Stimulated activated naive CD8-positive, alpha-beta T cell treated with anti-CD3 and anti-CD28 coated beads, Interleukin-15, Interleukin-2, amounts not matched to agents 100 U/mL and 50 U/mL, for 24 hours (primary cell): Measurements from ENCODE around the gene ANKRD53.

Experiments
- ATAC-seq: fragments of 150-1000 bp; cut with Tn5 transposase; one replicate; pipeline ENCODE4 v1.10.0; 2021
- DNase-seq: peaks from one replicate; pipeline ENCODE4 v3.0.0; 2021

ANKRD53 gene

DNA sequence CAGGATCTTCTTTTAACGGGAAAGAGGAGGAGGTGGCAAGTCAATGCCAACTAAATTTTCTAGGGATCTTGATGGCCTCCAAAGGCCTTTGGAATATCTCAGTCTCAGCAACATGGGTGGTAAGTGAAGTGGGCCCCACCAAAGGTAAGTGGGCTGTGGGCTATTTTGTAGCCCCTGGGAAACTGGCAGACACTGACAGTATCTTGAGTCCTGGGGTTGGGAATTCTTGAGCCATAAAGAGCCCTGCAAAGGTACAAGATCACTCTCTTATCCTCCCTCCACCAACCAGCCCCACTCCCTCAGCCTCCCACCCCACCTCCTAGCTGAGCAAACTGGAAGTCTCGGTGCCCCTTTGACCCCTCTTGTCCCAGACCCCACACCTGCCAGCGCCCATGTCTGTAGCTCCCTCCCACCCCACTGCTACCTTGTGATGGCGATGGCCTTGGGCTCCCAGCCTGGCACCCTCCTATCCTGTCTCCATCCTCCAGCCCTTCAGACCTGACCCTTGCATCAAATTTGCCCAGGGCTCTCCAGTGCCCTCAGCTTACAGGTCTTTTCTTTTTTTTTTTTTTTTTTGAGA, 34.2 kb upstream of the ANKRD53 start:
- DNase-seq, result no peak
- no peak for ATAC-seq

DNA sequence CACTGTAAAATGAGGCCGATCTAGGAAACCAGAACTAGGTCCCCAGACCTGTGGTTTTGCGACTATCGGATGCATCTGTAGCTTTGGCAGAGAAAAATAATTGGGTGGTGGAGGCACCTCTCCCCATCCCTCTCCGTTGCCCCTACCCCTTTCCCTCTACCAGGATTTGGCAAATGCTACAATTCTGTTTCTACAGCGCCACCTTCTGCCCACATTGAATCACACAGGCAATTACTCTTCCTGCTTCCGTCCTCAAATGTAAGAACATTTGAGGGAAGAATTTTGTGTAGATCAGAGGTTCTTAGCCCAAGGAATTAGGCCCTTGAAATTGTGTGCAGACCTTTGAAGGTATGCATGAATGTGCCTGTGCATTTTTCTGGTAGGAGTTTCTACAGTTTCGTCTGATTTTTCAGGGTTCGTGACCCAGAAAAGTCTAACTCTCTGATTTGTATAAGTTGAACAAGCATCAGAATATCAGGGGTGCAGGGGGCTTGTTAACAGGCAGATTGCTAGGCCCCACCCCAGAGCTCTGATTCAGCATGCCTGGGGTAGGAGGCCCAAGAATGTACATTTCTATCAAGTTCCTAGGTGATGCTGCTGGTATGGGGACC, 31.5 kb upstream of the ANKRD53 start:
- ATAC-seq (no peak), DNase-seq (peak; percentile 63)

DNA sequence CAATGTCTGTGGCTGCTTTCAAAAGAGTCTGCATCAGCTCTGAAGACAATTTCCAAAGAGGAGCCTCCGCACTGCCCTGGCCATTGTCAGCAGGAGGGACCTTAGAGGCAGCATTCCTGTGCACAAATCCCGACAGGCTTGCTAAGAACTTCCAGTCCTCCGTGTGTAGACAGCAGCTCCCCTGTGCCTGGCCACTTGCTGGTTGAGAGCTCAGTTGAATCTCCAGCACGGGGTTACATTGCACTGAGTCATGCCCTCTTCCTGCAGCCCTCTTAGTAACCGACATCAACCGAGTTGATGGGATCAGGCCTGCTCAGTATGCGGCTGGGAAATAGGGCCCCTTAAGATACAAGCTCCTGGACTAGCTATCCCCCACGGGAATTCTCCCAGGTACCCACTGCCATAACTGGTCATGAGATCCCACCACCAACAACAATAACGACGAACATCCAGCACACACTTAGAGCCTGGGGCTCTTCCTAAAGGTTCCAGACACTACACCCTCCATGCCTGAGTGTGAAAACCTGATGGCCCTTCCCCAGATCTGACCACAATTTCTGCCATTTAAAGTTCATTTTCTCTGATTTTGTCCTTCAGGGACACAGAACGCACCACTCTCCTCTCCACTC, 30.8 kb upstream of the ANKRD53 start:
- ATAC-seq, result peak; percentile 51
- no peak for DNase-seq

DNA sequence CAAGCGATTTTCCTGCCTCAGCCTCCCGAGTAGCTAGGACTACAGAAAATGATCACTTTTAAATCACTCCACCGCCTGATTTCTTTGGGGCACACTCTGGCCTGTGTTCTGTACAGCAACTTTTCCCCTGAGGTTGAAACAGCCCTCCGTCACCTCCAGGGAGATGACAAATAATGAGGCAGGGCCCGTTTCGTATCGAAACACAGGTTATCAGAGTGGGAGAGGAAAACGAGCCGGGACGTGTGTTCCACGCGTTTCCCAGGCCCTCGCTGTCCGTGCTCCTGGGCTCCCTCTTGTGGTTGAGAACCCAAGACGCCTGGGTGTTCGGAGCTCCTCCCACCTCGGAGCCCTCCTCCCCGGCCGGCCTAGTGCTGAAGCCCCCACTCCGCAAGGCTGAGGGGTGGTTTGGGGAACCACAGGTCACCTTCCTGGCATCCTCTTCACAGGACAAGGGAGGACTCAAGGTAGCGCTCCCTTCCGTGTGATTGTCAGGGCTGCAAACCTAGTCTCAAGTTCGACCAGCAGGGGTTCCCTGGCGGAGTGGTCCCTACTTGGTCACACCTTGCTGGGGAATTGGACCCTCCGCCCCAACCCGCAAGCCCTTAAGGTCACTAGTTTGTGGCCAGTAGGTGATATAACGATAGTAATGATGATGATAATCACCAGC, 30.0 kb upstream of the ANKRD53 start:
- ATAC-seq, result peak; percentile 95

DNA sequence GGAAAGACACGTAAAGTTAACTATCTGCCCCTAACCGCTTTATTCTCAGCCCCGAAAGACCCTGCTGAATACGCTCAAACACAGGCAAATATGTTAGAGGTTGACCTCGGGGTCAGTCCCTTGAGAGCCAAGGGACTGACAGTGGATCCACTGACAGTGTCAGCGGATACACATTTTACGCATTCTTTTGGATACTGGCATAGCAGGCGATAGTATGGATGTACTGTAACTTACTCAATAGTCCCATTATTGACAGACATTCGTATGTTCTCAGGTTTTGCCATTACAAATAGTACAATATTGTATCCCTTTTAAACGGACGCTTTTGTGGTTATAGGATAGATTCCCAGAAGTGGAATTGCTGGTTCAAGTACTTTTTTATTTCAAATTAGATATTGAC, 29.3 kb upstream of the ANKRD53 start:
- DNase-seq (no peak), ATAC-seq (no peak)

More for the DNA sequence above, 30.0 kb upstream of the ANKRD53 start:
- DNase-seq, result peak; percentile 89

DNA sequence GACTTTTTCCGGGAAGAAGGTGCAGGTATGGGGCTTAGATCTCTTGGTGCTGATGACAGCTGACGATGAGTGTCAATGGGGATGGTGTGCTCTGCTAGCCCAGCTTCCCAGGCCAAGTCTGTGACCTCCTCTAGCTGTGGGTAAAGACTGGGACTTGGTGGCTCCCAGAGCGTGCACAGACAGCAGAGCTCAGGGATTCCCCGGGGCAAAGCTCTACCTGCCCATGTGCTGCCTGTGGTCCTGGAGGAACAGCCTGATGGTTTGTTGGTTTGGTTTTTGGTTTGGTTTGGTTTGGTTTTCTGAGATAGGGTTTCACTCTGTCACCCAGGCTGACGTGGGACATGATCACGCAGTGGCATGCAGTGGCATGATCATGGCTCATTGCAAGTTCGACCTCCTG, 23.5 kb upstream of the ANKRD53 start:
- no peak for DNase-seq
- ATAC-seq, result no peak

GRCh38 chr2:70956141-70956540, 22.3 kb upstream of the ANKRD53 start:
- no peak for ATAC-seq
- no peak for DNase-seq

DNA sequence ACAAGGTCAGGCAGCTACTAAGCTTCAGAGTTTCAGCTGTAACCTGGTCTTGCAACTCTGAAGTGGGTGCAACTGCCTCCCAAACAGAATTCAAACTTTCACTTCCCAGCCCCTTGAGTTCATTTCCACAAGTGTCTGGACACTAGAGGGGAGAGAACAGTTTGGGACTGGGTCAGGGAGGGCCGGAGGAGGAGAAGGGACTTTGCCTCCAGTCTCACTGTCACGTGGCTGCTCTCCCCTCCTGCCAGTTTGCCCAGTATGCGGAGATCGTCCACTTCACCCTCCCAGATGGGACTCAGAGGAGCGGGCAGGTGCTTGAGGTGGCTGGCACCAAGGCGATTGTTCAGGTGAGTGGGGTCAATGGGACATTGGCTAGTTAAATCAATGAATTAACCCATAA, 20.6 kb upstream of the ANKRD53 start:
- no peak for ATAC-seq

DNA sequence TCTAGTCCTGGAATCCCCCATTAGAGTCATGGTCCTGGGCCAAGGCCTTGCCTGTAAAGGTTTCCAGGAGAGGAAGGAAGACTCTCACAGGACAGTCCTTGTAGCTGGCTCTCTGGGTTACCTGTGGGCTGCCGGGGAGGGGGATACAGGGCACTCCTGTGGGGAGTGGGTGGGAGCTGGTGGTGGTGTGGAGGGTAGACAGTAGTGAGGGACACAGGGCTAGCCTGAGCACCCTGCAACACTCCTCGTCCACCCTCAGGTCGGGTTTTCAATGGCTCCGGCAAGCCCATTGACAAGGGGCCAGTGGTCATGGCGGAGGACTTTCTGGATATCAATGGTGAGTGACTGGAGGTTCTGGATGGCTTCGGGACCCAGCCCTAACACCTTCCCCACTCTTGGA, 19.7 kb upstream of the ANKRD53 start:
- ATAC-seq, result no peak
- no peak for DNase-seq

More for the DNA sequence above, 20.6 kb upstream of the ANKRD53 start:
- DNase-seq, result no peak

DNA sequence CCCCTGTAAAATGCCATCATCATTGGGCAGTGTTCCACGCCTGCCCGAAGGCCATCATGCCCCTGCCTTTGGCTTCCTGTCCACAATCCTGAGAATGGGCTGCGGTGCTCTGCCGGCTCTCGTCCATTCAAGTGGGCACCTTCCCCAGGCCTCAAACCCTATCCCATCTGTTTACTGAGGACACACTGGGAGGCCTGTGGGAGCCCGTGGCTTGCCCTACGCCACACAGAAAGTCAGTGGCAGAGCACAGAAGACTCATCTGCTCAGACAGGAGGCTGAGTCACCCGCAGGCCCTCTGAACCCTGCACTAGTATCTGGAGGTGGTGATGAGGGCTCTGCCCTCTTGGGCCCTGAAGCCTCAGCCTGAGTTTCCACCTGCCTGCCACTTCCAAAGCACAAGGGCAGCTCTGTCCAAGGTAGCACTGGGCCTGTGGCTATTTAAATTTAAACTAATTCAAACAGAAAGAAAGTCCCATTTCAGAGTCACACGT, 19.1 kb upstream of the ANKRD53 start:
- peak; percentile 34 for ATAC-seq
- no peak for DNase-seq

GRCh38 chr2:70959851-70960832, 18.3 kb upstream of the ANKRD53 start:
- no peak for DNase-seq
- no peak for ATAC-seq

DNA sequence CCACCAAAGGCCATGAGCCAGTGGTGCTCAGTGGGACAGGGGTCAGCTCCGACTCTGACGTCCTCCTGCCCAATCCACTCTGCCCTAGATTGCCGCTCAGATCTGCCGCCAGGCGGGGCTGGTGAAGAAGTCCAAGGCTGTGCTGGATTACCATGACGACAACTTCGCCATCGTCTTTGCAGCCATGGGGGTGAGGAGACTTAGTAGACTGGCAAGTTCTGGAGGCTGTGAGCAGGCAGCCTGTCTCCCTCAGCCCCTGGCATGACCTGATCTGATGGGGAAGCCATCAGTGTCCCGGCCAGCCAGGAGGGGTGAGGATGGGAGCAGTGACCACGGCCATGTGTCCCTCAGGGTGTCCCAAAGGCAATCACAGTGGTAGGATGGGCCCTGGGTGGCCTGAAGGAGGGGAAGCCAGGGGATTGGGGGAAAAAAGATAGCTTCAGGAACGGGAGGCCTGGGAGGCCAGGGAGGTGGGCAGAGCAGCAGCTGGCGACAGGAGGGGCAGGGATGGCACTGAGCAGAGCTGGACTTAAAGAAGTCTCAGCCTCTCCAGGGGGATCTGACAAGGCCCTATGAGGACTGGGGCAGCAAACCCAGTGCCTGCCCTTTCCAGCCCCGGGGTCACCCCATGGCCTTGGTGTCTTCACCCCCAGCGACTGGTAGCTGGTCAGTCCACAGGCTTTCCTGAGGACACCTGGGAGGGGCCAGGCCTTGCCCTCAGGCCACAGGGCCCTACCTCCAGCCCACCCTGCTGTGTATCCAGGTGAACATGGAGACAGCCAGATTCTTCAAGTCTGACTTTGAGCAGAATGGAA, 17.4 kb upstream of the ANKRD53 start:
- DNase-seq, result no peak
- ATAC-seq, result no peak

DNA sequence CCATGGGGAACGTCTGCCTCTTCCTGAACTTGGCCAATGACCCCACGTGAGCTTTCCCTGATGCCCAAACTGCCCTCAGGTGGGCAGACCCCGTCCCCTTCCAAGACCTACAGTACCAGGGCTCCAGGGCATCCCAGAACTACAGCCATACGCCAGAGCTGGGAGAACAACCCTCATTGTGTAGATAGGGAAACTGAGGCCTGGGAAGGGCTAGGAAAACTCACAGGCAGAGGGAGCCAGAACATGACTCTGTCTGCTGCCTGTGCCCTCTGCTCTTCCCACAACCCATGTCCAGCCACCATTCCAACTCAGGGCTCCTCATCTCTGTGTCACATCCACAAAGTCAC, 16.8 kb upstream of the ANKRD53 start:
- DNase-seq (no peak), ATAC-seq (no peak)

GRCh38 chr2:70962211-70962884, 16.1 kb upstream of the ANKRD53 start:
- no peak for ATAC-seq

GRCh38 chr2:70962885-70963878, 15.2 kb upstream of the ANKRD53 start:
- ATAC-seq (no peak), DNase-seq (no peak)

More at GRCh38 chr2:70962211-70962884, 16.1 kb upstream of the ANKRD53 start:
- no peak for DNase-seq

DNA sequence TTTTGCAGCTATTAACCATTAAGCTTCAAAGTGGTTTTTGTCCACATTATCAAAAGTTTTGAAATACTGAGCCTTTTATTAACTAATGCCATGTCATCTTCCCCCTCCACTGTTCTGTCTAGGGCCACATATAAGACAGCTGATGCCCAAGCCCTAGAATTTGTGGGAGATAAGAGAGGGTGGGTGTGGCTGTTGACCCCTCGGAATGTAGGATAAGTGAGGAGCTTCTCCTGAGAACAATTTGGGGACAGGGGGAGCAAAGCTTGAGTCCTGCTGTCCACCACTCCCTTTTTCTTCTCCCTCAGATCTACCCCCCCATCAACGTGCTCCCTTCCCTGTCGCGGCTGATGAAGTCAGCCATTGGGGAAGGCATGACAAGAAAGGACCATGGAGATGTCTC, 14.3 kb upstream of the ANKRD53 start:
- DNase-seq (no peak), ATAC-seq (no peak)

DNA sequence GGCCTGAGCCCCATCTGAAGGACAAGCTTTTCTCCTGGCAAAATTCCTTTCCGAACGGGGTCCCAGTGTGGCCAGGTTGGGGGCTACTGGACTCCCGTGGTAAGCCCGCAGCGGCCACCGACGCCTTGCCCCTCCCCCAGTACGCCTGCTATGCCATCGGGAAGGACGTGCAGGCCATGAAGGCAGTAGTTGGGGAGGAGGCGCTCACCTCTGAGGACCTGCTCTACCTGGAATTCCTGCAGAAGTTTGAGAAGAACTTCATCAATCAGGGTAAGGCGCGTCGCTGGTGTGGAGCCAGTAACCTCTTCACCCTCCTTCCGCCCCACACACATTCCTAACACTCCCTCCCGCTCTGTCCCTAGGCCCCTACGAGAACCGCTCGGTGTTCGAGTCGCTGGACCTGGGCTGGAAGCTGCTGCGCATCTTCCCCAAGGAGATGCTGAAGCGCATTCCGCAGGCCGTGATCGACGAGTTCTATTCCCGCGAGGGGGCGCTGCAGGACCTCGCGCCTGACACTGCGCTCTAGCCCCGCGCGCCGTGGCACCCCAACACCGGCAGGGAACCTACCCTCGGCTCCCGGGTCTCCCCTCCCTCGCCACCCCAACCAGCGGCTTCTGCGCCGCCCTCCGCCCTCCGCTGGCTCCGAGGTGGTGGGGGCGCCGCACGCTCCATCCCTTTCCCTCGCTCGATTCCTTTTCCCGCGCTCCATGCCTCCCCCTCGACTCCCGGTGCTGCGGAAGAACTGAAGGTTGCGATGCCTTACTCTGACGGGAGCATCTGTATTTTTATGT, 13.6 kb upstream of the ANKRD53 start:
- DNase-seq (peak; percentile 89), ATAC-seq (peak; percentile 93)

GRCh38 chr2:70965506-70965905, 12.9 kb upstream of the ANKRD53 start:
- DNase-seq (no peak), ATAC-seq (no peak)
